ENCODE results near the gene OVCA2. TPM values are rescaled to one million over a fixed set of nuclear protein-coding genes. Genes with fewer than 3 reads are reported as not detected.

Gene OVCA2
- total RNA-seq, 4 donors from 2014 or later = 7.9 to 27.4 (median 19.8) TPM

GRCh38 chr17:2044263-2044894 lies 2.6 kb downstream of the OVCA2 start:
- no peak for DNase-seq
- H3K27me3 ChIP-seq = no peaks in the 10 kb centered on the region
- H3K27ac ChIP-seq = no peak overlapping the region
- peaks cover 4 to 16% of the 10 kb centered on the region in 2 donors for H3K4me1 ChIP-seq
- H3K36me3 ChIP-seq = no peaks in the 10 kb centered on the region
- no peak overlapping the region for H3K4me3 ChIP-seq
- intact Hi-C loops (cut with DNase I; ENCODE audit: low total_unique reads) = no loop called here
- no peak for TF ChIP-seq POLR2A (IDR thresholded peaks at IDR 0.05)
- TF ChIP-seq, protein P1, sequence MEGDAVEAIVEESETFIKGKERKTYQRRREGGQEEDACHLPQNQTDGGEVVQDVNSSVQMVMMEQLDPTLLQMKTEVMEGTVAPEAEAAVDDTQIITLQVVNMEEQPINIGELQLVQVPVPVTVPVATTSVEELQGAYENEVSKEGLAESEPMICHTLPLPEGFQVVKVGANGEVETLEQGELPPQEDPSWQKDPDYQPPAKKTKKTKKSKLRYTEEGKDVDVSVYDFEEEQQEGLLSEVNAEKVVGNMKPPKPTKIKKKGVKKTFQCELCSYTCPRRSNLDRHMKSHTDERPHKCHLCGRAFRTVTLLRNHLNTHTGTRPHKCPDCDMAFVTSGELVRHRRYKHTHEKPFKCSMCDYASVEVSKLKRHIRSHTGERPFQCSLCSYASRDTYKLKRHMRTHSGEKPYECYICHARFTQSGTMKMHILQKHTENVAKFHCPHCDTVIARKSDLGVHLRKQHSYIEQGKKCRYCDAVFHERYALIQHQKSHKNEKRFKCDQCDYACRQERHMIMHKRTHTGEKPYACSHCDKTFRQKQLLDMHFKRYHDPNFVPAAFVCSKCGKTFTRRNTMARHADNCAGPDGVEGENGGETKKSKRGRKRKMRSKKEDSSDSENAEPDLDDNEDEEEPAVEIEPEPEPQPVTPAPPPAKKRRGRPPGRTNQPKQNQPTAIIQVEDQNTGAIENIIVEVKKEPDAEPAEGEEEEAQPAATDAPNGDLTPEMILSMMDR (IDR thresholded peaks at IDR 0.05) = no peak
- no peaks in the 10 kb centered on the region for H3K9me3 ChIP-seq

GRCh38 chr17:2047590-2047989 lies 5.8 kb downstream of the OVCA2 start:
- Histone ChIP-seq H3K4me3 (no peak overlapping the region), H3K27me3 (no peaks in the 10 kb centered on the region), H3K9me3 (no peaks in the 10 kb centered on the region), H3K27ac (no peak overlapping the region), H3K4me1 (peaks cover 7 to 22% of the 10 kb centered on the region in 2 donors), H3K36me3 (no peaks in the 10 kb centered on the region)
- intact Hi-C loops (cut with DNase I; ENCODE audit: low total_unique reads) = no loop called here
- TF ChIP-seq, protein P1 (IDR thresholded peaks at IDR 0.05) = no peak
- no peak for TF ChIP-seq POLR2A (IDR thresholded peaks at IDR 0.05)
- DNase-seq = no peak

- TF ChIP-seq POLR2A (IDR thresholded peaks at IDR 0.05) = no peak
- TF ChIP-seq, protein P1 (IDR thresholded peaks at IDR 0.05) = no peak
- Histone ChIP-seq H3K27ac (peak overlapping the region in 1 of 2 donors; percentile 54), H3K9me3 (no peaks in the 10 kb centered on the region), H3K27me3 (no peaks in the 10 kb centered on the region), H3K4me1 (peaks cover 7 to 16% of the 10 kb centered on the region in 2 donors), H3K4me3 (peak overlapping the region in 1 of 2 donors; percentile 63), H3K36me3 (no peaks in the 10 kb centered on the region)
- no peak for DNase-seq
- intact Hi-C loops (cut with DNase I; ENCODE audit: low total_unique reads) = no loop called here
Observed at GRCh38 chr17:2048805-2049204, 7.0 kb downstream of the OVCA2 start.

GRCh38 chr17:2049333-2050299 lies 7.8 kb downstream of the OVCA2 start:
- peak overlapping the region; percentile 33 to 70 for H3K27ac ChIP-seq
- H3K27me3 ChIP-seq = no peaks in the 10 kb centered on the region
- intact Hi-C loops (cut with DNase I; ENCODE audit: low total_unique reads) = loop anchor here (10.0 kb wide), 1 partner anchor 125 kb away; no protein-coding TSS in a partner anchor
- DNase-seq = peak; percentile 89 to 93
- H3K4me1 ChIP-seq = peaks cover 7 to 16% of the 10 kb centered on the region in 2 donors
- peak overlapping the region; percentile 30 to 63 for H3K4me3 ChIP-seq
- H3K9me3 ChIP-seq = no peaks in the 10 kb centered on the region
- TF ChIP-seq POLR2A (IDR thresholded peaks at IDR 0.05) = peak in 1 of 2 donors; percentile 49
- TF ChIP-seq, protein P1 (IDR thresholded peaks at IDR 0.05) = peak in 1 of 4 experiments; percentile 3
- H3K36me3 ChIP-seq = no peaks in the 10 kb centered on the region
